H9 (cell line): ENCODE results near the gene COX7A2L. TPM values are rescaled to one million over a fixed set of nuclear protein-coding genes. Genes with fewer than 3 reads are reported as not detected.

Experiments
- DNase-seq: peaks from one replicate; pipeline ENCODE4 v3.0.0-alpha.2; 2017
- H2AFZ ChIP-seq: one replicate; pipeline ENCODE4 v1.6.1; 2013; ENCODE audit warnings: mild to moderate bottlenecking, low read length, control low read depth, moderate library complexity
- H2AK5ac ChIP-seq: 2 replicates; pipeline ENCODE4 v1.6.1; 2013; ENCODE audit warnings: low read length, control low read depth, mixed read lengths; ENCODE audit not compliant: insufficient read length
- H2BK120ac ChIP-seq: one replicate; pipeline ENCODE4 v1.6.1; 2013; ENCODE audit warnings: low read depth, mild to moderate bottlenecking, low read length, control low read depth, inconsistent platforms; ENCODE audit not compliant: poor library complexity, severe bottlenecking
- H2BK12ac ChIP-seq: 2 replicates; pipeline ENCODE4 v1.6.1; 2013; ENCODE audit warnings: low read length, control low read depth, mixed read lengths, low read depth; ENCODE audit not compliant: insufficient read length
- H2BK15ac ChIP-seq: 2 replicates; pipeline ENCODE4 v1.6.1; 2013; ENCODE audit warnings: low read depth, low read length, control low read depth
- H2BK20ac ChIP-seq: one replicate; pipeline ENCODE4 v1.6.1; 2013; ENCODE audit warnings: low read depth, mild to moderate bottlenecking, low read length, control low read depth, inconsistent platforms; ENCODE audit not compliant: poor library complexity, severe bottlenecking
- H2BK5ac ChIP-seq: 2 replicates; pipeline ENCODE4 v1.6.1; 2013; ENCODE audit warnings: low read length, control low read depth, mixed read lengths; ENCODE audit not compliant: insufficient read length
- H3K14ac ChIP-seq: 2 replicates; pipeline ENCODE4 v1.6.1; 2013; ENCODE audit warnings: low read length, control low read depth; ENCODE audit not compliant: insufficient read depth
- H3K18ac ChIP-seq: 2 replicates; pipeline ENCODE4 v1.6.1; 2013; ENCODE audit warnings: low read depth, mild to moderate bottlenecking, mixed read lengths, low read length, control low read depth; ENCODE audit not compliant: insufficient read length
- H3K23ac ChIP-seq: 2 replicates; pipeline ENCODE4 v1.6.1; 2013; ENCODE audit warnings: low read length, control low read depth, mixed read lengths, low read depth; ENCODE audit not compliant: insufficient read length
- H3K23me2 ChIP-seq: 2 replicates; pipeline ENCODE4 v1.6.1; 2013; ENCODE audit warnings: low read depth, mild to moderate bottlenecking, mixed read lengths, low read length, control low read depth; ENCODE audit not compliant: insufficient read length, poor library complexity, severe bottlenecking
- H3K27ac ChIP-seq: 2 replicates; pipeline ENCODE4 v1.5.1; 2013; ENCODE audit warnings: low read length, control low read depth, mixed read lengths, low read depth; ENCODE audit not compliant: insufficient read length
- H3K27me3 ChIP-seq: 2 replicates; pipeline ENCODE4 v1.6.1; 2013; ENCODE audit warnings: low read length, control low read depth, inconsistent platforms; ENCODE audit not compliant: insufficient read depth
- H3K4ac ChIP-seq: 2 replicates; pipeline ENCODE4 v1.6.1; 2013; ENCODE audit warnings: low read depth, mild to moderate bottlenecking, control low read depth, inconsistent platforms, low read length, moderate library complexity
- H3K4me1 ChIP-seq: 2 replicates; pipeline ENCODE4 v1.6.1; 2013; ENCODE audit warnings: low read length, control low read depth, inconsistent platforms; ENCODE audit not compliant: insufficient read depth
- H3K4me2 ChIP-seq: 2 replicates; pipeline ENCODE4 v1.6.1; 2013; ENCODE audit warnings: low read length, control low read depth, mixed read lengths; ENCODE audit not compliant: insufficient read length, insufficient read depth
- H3K56ac ChIP-seq: 2 replicates; pipeline ENCODE4 v1.6.1; 2013; ENCODE audit warnings: low read depth, mild to moderate bottlenecking, mixed read lengths, low read length, control low read depth; ENCODE audit not compliant: insufficient read length
- H3K79me1 ChIP-seq: 2 replicates; pipeline ENCODE4 v1.6.1; 2013; ENCODE audit warnings: low read depth, mild to moderate bottlenecking, moderate library complexity, low read length, control low read depth, inconsistent platforms; ENCODE audit not compliant: insufficient read depth, poor library complexity, severe bottlenecking
- H3K79me2 ChIP-seq: 2 replicates; pipeline ENCODE4 v1.6.1; 2013; ENCODE audit warnings: low read length, control low read depth, inconsistent platforms; ENCODE audit not compliant: insufficient read depth
- H3K9ac ChIP-seq: 2 replicates; pipeline ENCODE4 v1.6.1; 2013; ENCODE audit warnings: low read length, control low read depth, mixed read lengths; ENCODE audit not compliant: insufficient read length; ENCODE audit errors: extremely low read depth
- H3K9me3 ChIP-seq: one replicate; pipeline ENCODE4 v1.6.1; 2013; ENCODE audit warnings: low read depth, low read length, inconsistent platforms; ENCODE audit not compliant: control insufficient read depth
- H3T11ph ChIP-seq: one replicate; pipeline ENCODE4 v1.6.1; 2013; ENCODE audit warnings: mild to moderate bottlenecking, low read length, control low read depth, inconsistent platforms
- H4K20me1 ChIP-seq: one replicate; pipeline ENCODE4 v1.6.1; 2013; ENCODE audit not compliant: control insufficient read depth, insufficient read length, insufficient read depth
- H4K5ac ChIP-seq: 2 replicates; pipeline ENCODE4 v1.6.1; 2013; ENCODE audit warnings: low read depth, mild to moderate bottlenecking, mixed read lengths, low read length, control low read depth; ENCODE audit not compliant: insufficient read length
- H4K8ac ChIP-seq: replicated peaks from 2 replicates; pipeline ENCODE4 v1.6.1; 2013; ENCODE audit warnings: low read length, control low read depth, mixed read lengths, low read depth; ENCODE audit not compliant: insufficient read length
- H4K91ac ChIP-seq: 2 replicates; pipeline ENCODE4 v1.6.1; 2013; ENCODE audit warnings: low read depth, mild to moderate bottlenecking, moderate library complexity, mixed read lengths, low read length, control low read depth; ENCODE audit not compliant: insufficient read length
- H3K27ac Mint-ChIP-seq, 3 experiments: 2 replicates in 2 of 3; 3 replicates in 1 of 3; pipeline ENCODE4 v1.8.0; 2020 to 2021; ENCODE audit warnings: mixed read lengths in 3 of 3, mild to moderate bottlenecking in 1 of 3, moderate library complexity in 1 of 3
- H3K27me3 Mint-ChIP-seq: 2 replicates; pipeline ENCODE4 v1.8.0; 2021; ENCODE audit warnings: low read depth, mild to moderate bottlenecking, moderate library complexity, mixed read lengths
- H3K36me3 Mint-ChIP-seq, 3 experiments: 2 replicates in 2 of 3; 3 replicates in 1 of 3; pipeline ENCODE4 v1.8.0; 2020 to 2021; ENCODE audit warnings: low read depth in 3 of 3, mixed read lengths in 3 of 3; ENCODE audit not compliant: insufficient read depth in 1 of 3
- H3K4me1 Mint-ChIP-seq, 2 experiments: 2 replicates each; pipeline ENCODE4 v1.8.0; 2020; ENCODE audit warnings: mixed read lengths in 2 of 2
- H3K4me3 Mint-ChIP-seq, 2 experiments: 2 replicates in 1 of 2; 3 replicates in 1 of 2; pipeline ENCODE4 v1.8.0; 2020 to 2021; ENCODE audit warnings: mild to moderate bottlenecking in 2 of 2, mixed read lengths in 2 of 2, moderate library complexity in 1 of 2
- H3K9me3 Mint-ChIP-seq, 2 experiments: 2 replicates in 1 of 2; 3 replicates in 1 of 2; pipeline ENCODE4 v1.8.0; 2020; ENCODE audit warnings: mild to moderate bottlenecking in 2 of 2, mixed read lengths in 2 of 2, moderate library complexity in 1 of 2
- CTCF ChIP-seq: fragments of 200-600 bp; sonication (generic); conservative IDR thresholded peaks from 3 replicates; pipeline ENCODE4 v1.8.0; 2021; ENCODE audit warnings: antibody characterized with exemption, mild to moderate bottlenecking
- whole genome bisulfite sequencing: extraction: QIAGEN DNeasy Blood & Tissue Kit; methylation state at CpG from one replicate; pipeline ENCODE4 v1.1.7; 2013; ENCODE audit warnings: missing lambda C conversion rate, low lambda C conversion rate, mixed read lengths; ENCODE audit not compliant: insufficient read length; ENCODE audit errors: extremely low coverage; 5-methylcytosine and 5-hydroxymethylcytosine counted together
- total RNA-seq: library from RNA; stranded (reverse); gene quantifications from 2 replicates; pipeline ENCODE4 v1.2.1, GENCODE V29; 2021

Gene COX7A2L
- total RNA-seq, 1 experiment from 2014 or later = 102 TPM

- no peak overlapping the region for H2BK15ac ChIP-seq
- H2BK120ac ChIP-seq = no peak overlapping the region
- no peak for DNase-seq
- no peak overlapping the region for H3K23ac ChIP-seq
- H3K23me2 ChIP-seq = peaks cover 23% of the 10 kb centered on the region
- H3K9me3 ChIP-seq = no peaks in the 10 kb centered on the region
- no CpG with 5 or more reads among the region's 12 CpGs for WGBS
- Mint-ChIP-seq H3K27ac (peak overlapping the region; percentile 42 to 100 (median 100); a peak in 6 of 7 replicates), H3K4me3 (peak overlapping the region; percentile 94), H3K4me1 (peaks cover 25 to 28% of the 10 kb centered on the region in 2 experiments), H3K27me3 (no peaks in the 10 kb centered on the region), H3K9me3 (no peaks in the 10 kb centered on the region), H3K36me3 (peaks cover 0 to 5% (median 0%) of the 10 kb centered on the region in 3 experiments; a peak in 1 of 7 replicates)
- H2AFZ ChIP-seq = no peak overlapping the region
- H3K56ac ChIP-seq = no peak overlapping the region
- no peak overlapping the region for H3K4ac ChIP-seq
- 0 out of 2 replicates have a peak, but pooled peaks cover 2% of the 10 kb centered on the region for H3K4me1 ChIP-seq
- no peaks in the 10 kb centered on the region for H4K20me1 ChIP-seq
- no peak overlapping the region for H3K27ac ChIP-seq
- H3K14ac ChIP-seq = no peak overlapping the region
- peak overlapping the region; percentile 99 for H3K9ac ChIP-seq
- H4K5ac ChIP-seq = no peak overlapping the region
- H3K18ac ChIP-seq = no peak overlapping the region
- H2BK12ac ChIP-seq = no peak overlapping the region
- no peak overlapping the region for H2BK20ac ChIP-seq
- no peaks in the 10 kb centered on the region for H3K27me3 ChIP-seq
- H2AK5ac ChIP-seq = no peak overlapping the region
- H3K4me2 ChIP-seq = peak overlapping the region; percentile 96
- no peak overlapping the region for H3T11ph ChIP-seq
- H3K79me2 ChIP-seq = peaks cover 39% of the 10 kb centered on the region; the same call in 1 of the 2 replicates
- H4K91ac ChIP-seq = no peak overlapping the region
- H3K79me1 ChIP-seq = peaks cover 11% of the 10 kb centered on the region
- no peak overlapping the region for H2BK5ac ChIP-seq
- TF ChIP-seq CTCF = no peak
- peak overlapping the region; percentile 39 for H4K8ac ChIP-seq
These were observed 993 bp downstream of the COX7A2L start for GRCh38 chr2:42359965-42360483.
